SH-SY5Y (cell line): ENCODE results near the gene HDHD5.

ENCODE experiments used
- GATA2 ChIP-seq: IDR thresholded peaks from 2 replicates; pipeline ENCODE4 v1.6.1; 2011; ENCODE audit warnings: mild to moderate bottlenecking, low read depth, low read length
- GATA3 ChIP-seq: IDR thresholded peaks from 2 replicates; pipeline ENCODE4 v1.6.1; 2011; ENCODE audit warnings: low read depth, mild to moderate bottlenecking, low read length, moderate library complexity

- TF ChIP-seq GATA2 (no peak), GATA3 (no peak)
Observed at GRCh38 chr22:17172029-17172833, 13.2 kb upstream of the HDHD5 start.
